AG08396 (cell line): ENCODE results near the gene NDUFS4.
"Not testable (repeated sequence)": the region's sequence is repeated elsewhere in the genome, so short reads cannot be mapped to it uniquely, and the experiment has no call there.

ENCODE experiments used
- DNase-seq: peaks from one replicate; pipeline ENCODE4 v3.0.0; 2012; ENCODE audit warnings: low spot score, mixed read lengths

NDUFS4 gene

GRCh38 chr5:53560506-53561191 lies at the start of gene NDUFS4:
NDUFS4 (plus strand) TSS chr5:53560639; CDS start chr5:53560663, 24 bp downstream.
- DNase-seq: peak; percentile 72

GRCh38 chr5:53512539-53512938 lies 47.9 kb upstream of the NDUFS4 start:
- DNase-seq: no peak

GRCh38 chr5:53515988-53516387 lies 44.5 kb upstream of the NDUFS4 start:
- DNase-seq: no peak

GRCh38 chr5:53520813-53521212 lies 39.6 kb upstream of the NDUFS4 start:
- DNase-seq: no peak

GRCh38 chr5:53537711-53538110 lies 22.7 kb upstream of the NDUFS4 start:
- DNase-seq: peak; percentile 6

GRCh38 chr5:53540739-53541138 lies 19.7 kb upstream of the NDUFS4 start:
- DNase-seq: not testable (repeated sequence)

- no peak for DNase-seq
Measured at GRCh38 chr5:53541859-53542258, 18.6 kb upstream of the NDUFS4 start.

GRCh38 chr5:53542926-53543325 lies 17.5 kb upstream of the NDUFS4 start:
- no peak for DNase-seq

GRCh38 chr5:53543401-53543800 lies 17.0 kb upstream of the NDUFS4 start:
- DNase-seq: peak; percentile 9

GRCh38 chr5:53545744-53546143 lies 14.7 kb upstream of the NDUFS4 start:
- no peak for DNase-seq

- DNase-seq: no peak
Measured at GRCh38 chr5:53547226-53547625, 13.2 kb upstream of the NDUFS4 start.

GRCh38 chr5:53548501-53548900 lies 11.9 kb upstream of the NDUFS4 start:
- not testable (repeated sequence) for DNase-seq

GRCh38 chr5:53549792-53550191 lies 10.6 kb upstream of the NDUFS4 start:
- no peak for DNase-seq

- no peak for DNase-seq
Measured at GRCh38 chr5:53552561-53552960, 7.9 kb upstream of the NDUFS4 start.

- DNase-seq: no peak
Measured at GRCh38 chr5:53554444-53554843, 6.0 kb upstream of the NDUFS4 start.

GRCh38 chr5:53555160-53555559 lies 5.3 kb upstream of the NDUFS4 start:
- DNase-seq: no peak

- DNase-seq: no peak
Measured at GRCh38 chr5:53556001-53556400, 4.4 kb upstream of the NDUFS4 start.

GRCh38 chr5:53557386-53557785 lies 3.1 kb upstream of the NDUFS4 start:
- DNase-seq: peak; percentile 21

- no peak for DNase-seq
Measured at GRCh38 chr5:53558966-53559365, 1.5 kb upstream of the NDUFS4 start.

- no peak for DNase-seq
Measured at GRCh38 chr5:53560028-53560427, 411 bp upstream of the NDUFS4 start.

- no peak for DNase-seq
Measured at GRCh38 chr5:53568401-53568800, 8.0 kb downstream of the NDUFS4 start.

- no peak for DNase-seq
Measured at GRCh38 chr5:53568871-53569270, 8.4 kb downstream of the NDUFS4 start.

GRCh38 chr5:53569453-53569852 lies 9.0 kb downstream of the NDUFS4 start:
- DNase-seq: no peak

- no peak for DNase-seq
Measured at GRCh38 chr5:53571403-53571802, 11.0 kb downstream of the NDUFS4 start.
